RWPE1 (cell line): Measurements from ENCODE around the gene CCR1.

Experiments used
- CTCF ChIA-PET: fragments of 350-600 bp; sonication (Branson Sonifier 250); formaldehyde crosslinking; extraction: SDS; loops from one replicate; lab custom pipeline; 2021; lab: Yijun Ruan, JAX
- POLR2A ChIA-PET: fragments of 400-600 bp; formaldehyde crosslinking; extraction: SDS; loops from one replicate; lab custom pipeline; 2020; ENCODE audit warnings: antibody characterized with exemption; ENCODE audit not compliant: low non-redundant PET; lab: Yijun Ruan, JAX
- DNase-seq: peaks from one replicate; pipeline ENCODE4 v3.0.0; 2012; ENCODE audit warnings: low spot score
- H3K27ac ChIP-seq: fragments of 450-650 bp; 2 replicates; pipeline ENCODE4 v1.5.1; 2017
- CTCF ChIP-seq: fragments of 450-650 bp; conservative IDR thresholded peaks from 2 replicates; pipeline ENCODE4 v1.5.1; 2017; ENCODE audit warnings: low read depth, mild to moderate bottlenecking

Gene CCR1

GRCh38 chr3:46206282-46207015 is 1.7 kb downstream of the CCR1 start:
- CTCF ChIA-PET: no interaction called here
- POLR2A ChIA-PET: no interaction called here
- DNase-seq: no peak
- no peak overlapping the region for H3K27ac ChIP-seq
- TF ChIP-seq CTCF: no peak

GRCh38 chr3:46205286-46205960 is 2.7 kb downstream of the CCR1 start:
- CTCF ChIA-PET: no interaction called here
- no peak for TF ChIP-seq CTCF

GRCh38 chr3:46203681-46204080 is 4.4 kb downstream of the CCR1 start:
- DNase-seq: no peak
- CTCF ChIA-PET: no interaction called here
- no peak for TF ChIP-seq CTCF
- no peak overlapping the region for H3K27ac ChIP-seq
- POLR2A ChIA-PET: no interaction called here

More at GRCh38 chr3:46205286-46205960, 2.7 kb downstream of the CCR1 start:
- H3K27ac ChIP-seq: no peak overlapping the region
- POLR2A ChIA-PET: no interaction called here
- DNase-seq: no peak

- no peak for TF ChIP-seq CTCF
- CTCF ChIA-PET: no interaction called here
- no peak overlapping the region for H3K27ac ChIP-seq
- POLR2A ChIA-PET: no interaction called here
- no peak for DNase-seq
These were observed 5.6 kb downstream of the CCR1 start for GRCh38 chr3:46202535-46202934.

GRCh38 chr3:46200790-46201189 is 7.3 kb downstream of the CCR1 start:
- CTCF ChIA-PET: interaction anchor here (0.6 to 0.7 kb wide), 2 partner anchors 13 to 46 kb away, joined by 3 to 4 read pairs; no protein-coding TSS in a partner anchor

GRCh38 chr3:46200211-46200610 is 7.9 kb downstream of the CCR1 start:
- POLR2A ChIA-PET: no interaction called here
- no peak for TF ChIP-seq CTCF
- DNase-seq: no peak
- CTCF ChIA-PET: no interaction called here
- no peak overlapping the region for H3K27ac ChIP-seq

More at GRCh38 chr3:46200790-46201189, 7.3 kb downstream of the CCR1 start:
- H3K27ac ChIP-seq: no peak overlapping the region
- no peak for TF ChIP-seq CTCF
- no peak for DNase-seq
- POLR2A ChIA-PET: no interaction called here
